ENCODE measurements around the gene SERP1. TPM values are rescaled to one million over a fixed set of nuclear protein-coding genes. Genes with fewer than 3 reads are reported as not detected.

The SERP1 gene
- total RNA-seq, 1 experiment from 2014 or later = 147 TPM

- Mint-ChIP-seq H3K4me1 (ENCODE audit: low read depth, unreplicated experiment) (peaks cover 37% of the 10 kb centered on the region), H3K4me3 (ENCODE audit: low read depth, unreplicated experiment) (no peak overlapping the region), H3K9me3 (ENCODE audit: low read depth, unreplicated experiment) (no peaks in the 10 kb centered on the region), H3K27ac (ENCODE audit: unreplicated experiment) (no peak overlapping the region), H3K27me3 (ENCODE audit: unreplicated experiment) (no peaks in the 10 kb centered on the region), H3K36me3 (ENCODE audit: insufficient read depth, unreplicated experiment) (peaks cover 59% of the 10 kb centered on the region)
- TF ChIP-seq CTCF (IDR thresholded peaks at IDR 0.05; ENCODE audit: unreplicated experiment) = no peak
- BruUV-seq (replicated peaks) = no TSS peak
- no peak for DNase-seq
- intact Hi-C loops (cut with micrococcal nuclease; ENCODE audit: unreplicated experiment) = no loop called here
- CTCF ChIA-PET = no interaction called here
Measured at GRCh38 chr3:150540297-150540696, 6.0 kb downstream of the SERP1 start.

- H3K4me1 Mint-ChIP-seq (ENCODE audit: low read depth, unreplicated experiment) = peaks cover 26% of the 10 kb centered on the region
- intact Hi-C loops (cut with micrococcal nuclease; ENCODE audit: unreplicated experiment) = no loop called here
- peak overlapping the region; percentile 40 for H3K27ac Mint-ChIP-seq (ENCODE audit: unreplicated experiment)
- TF ChIP-seq CTCF (IDR thresholded peaks at IDR 0.05; ENCODE audit: unreplicated experiment) = no peak
- no TSS peak for BruUV-seq (replicated peaks)
- no peak overlapping the region for H3K4me3 Mint-ChIP-seq (ENCODE audit: low read depth, unreplicated experiment)
- H3K36me3 Mint-ChIP-seq (ENCODE audit: insufficient read depth, unreplicated experiment) = peaks cover 42% of the 10 kb centered on the region
- no peak for DNase-seq
- no peaks in the 10 kb centered on the region for H3K9me3 Mint-ChIP-seq (ENCODE audit: low read depth, unreplicated experiment)
- no peaks in the 10 kb centered on the region for H3K27me3 Mint-ChIP-seq (ENCODE audit: unreplicated experiment)
- CTCF ChIA-PET = interaction anchor here (0.5 kb wide), 1 partner anchor 302 kb away, joined by 4 read pairs; no protein-coding TSS in a partner anchor
Measured at GRCh38 chr3:150538324-150539208, 7.7 kb downstream of the SERP1 start.

GRCh38 chr3:150535204-150535603 lies 11.1 kb downstream of the SERP1 start:
- no peak for DNase-seq
- H3K27ac Mint-ChIP-seq (ENCODE audit: unreplicated experiment) = no peak overlapping the region
- peaks cover 15% of the 10 kb centered on the region for H3K36me3 Mint-ChIP-seq (ENCODE audit: insufficient read depth, unreplicated experiment)
- TF ChIP-seq CTCF (IDR thresholded peaks at IDR 0.05; ENCODE audit: unreplicated experiment) = no peak
- H3K4me3 Mint-ChIP-seq (ENCODE audit: low read depth, unreplicated experiment) = no peak overlapping the region
- no peaks in the 10 kb centered on the region for H3K27me3 Mint-ChIP-seq (ENCODE audit: unreplicated experiment)
- CTCF ChIA-PET = no interaction called here
- intact Hi-C loops (cut with micrococcal nuclease; ENCODE audit: unreplicated experiment) = no loop called here
- H3K9me3 Mint-ChIP-seq (ENCODE audit: low read depth, unreplicated experiment) = no peaks in the 10 kb centered on the region
- no TSS peak for BruUV-seq (replicated peaks)
- peaks cover 10% of the 10 kb centered on the region for H3K4me1 Mint-ChIP-seq (ENCODE audit: low read depth, unreplicated experiment)

- Mint-ChIP-seq H3K36me3 (ENCODE audit: insufficient read depth, unreplicated experiment) (no peaks in the 10 kb centered on the region), H3K4me3 (ENCODE audit: low read depth, unreplicated experiment) (no peak overlapping the region), H3K27me3 (ENCODE audit: unreplicated experiment) (no peaks in the 10 kb centered on the region), H3K4me1 (ENCODE audit: low read depth, unreplicated experiment) (no peaks in the 10 kb centered on the region), H3K27ac (ENCODE audit: unreplicated experiment) (no peak overlapping the region), H3K9me3 (ENCODE audit: low read depth, unreplicated experiment) (no peaks in the 10 kb centered on the region)
- no peak for DNase-seq
- no peak for TF ChIP-seq CTCF (IDR thresholded peaks at IDR 0.05; ENCODE audit: unreplicated experiment)
- intact Hi-C loops (cut with micrococcal nuclease; ENCODE audit: unreplicated experiment) = no loop called here
- BruUV-seq (replicated peaks) = no TSS peak
- CTCF ChIA-PET = no interaction called here
Measured at GRCh38 chr3:150531775-150532174, 14.5 kb downstream of the SERP1 start.

Measured in Calu3 (cell line).